Heart right ventricle (tissue), 16 donors: ENCODE data around the gene TP53TG5. TPM values are rescaled to one million over a fixed set of nuclear protein-coding genes. Genes with fewer than 3 reads are reported as not detected.

Experiments
- ATAC-seq, 8 donors: fragments of 200-7000 bp; cut with Tn5 transposase; one replicate each; pipeline ENCODE4 v1.9.1; 2020; ENCODE audit warnings: mild to moderate bottlenecking in 8 of 8, moderate library complexity in 8 of 8, moderate number of reproducible peaks in 1 of 8
- DNase-seq, 2 donors: peaks; one replicate each; pipeline ENCODE4 v3.0.0-alpha.2; 2020
- H3K27ac ChIP-seq, 10 donors: fragments of 200-600 bp; sonication (generic) in 2 of 10; one replicate each; pipeline versions ENCODE4 v1.5.0 to v1.8.0; 2020 to 2022; ENCODE audit warnings: mild to moderate bottlenecking in 3 of 10
- H3K27me3 ChIP-seq, 7 donors: fragments of 200-600 bp; one replicate each; pipeline ENCODE4 v1.8.0; 2021 to 2022; ENCODE audit warnings: mild to moderate bottlenecking in 2 of 7
- H3K36me3 ChIP-seq, 9 donors: fragments of 200-600 bp; sonication (generic) in 1 of 9; one replicate each; pipeline versions ENCODE4 v1.5.0 to v1.8.0; 2020 to 2022; ENCODE audit warnings: mild to moderate bottlenecking in 2 of 9
- H3K4me1 ChIP-seq, 9 donors: fragments of 200-600 bp; sonication (generic) in 1 of 9; one replicate each; pipeline versions ENCODE4 v1.5.0 to v1.8.0; 2020 to 2022; ENCODE audit warnings: mild to moderate bottlenecking in 4 of 9
- H3K4me3 ChIP-seq, 10 donors: fragments of 200-600 bp; sonication (generic) in 2 of 10; one replicate each; pipeline versions ENCODE4 v1.5.0 to v1.8.0; 2020 to 2022; ENCODE audit warnings: mild to moderate bottlenecking in 7 of 10, moderate library complexity in 2 of 10
- H3K9me3 ChIP-seq, 11 donors: fragments of 200-600 bp in 10 of 11; sonication (generic) in 2 of 11; one replicate each; pipeline versions ENCODE4 v1.5.0 to v1.8.0; 2013 to 2022; ENCODE audit warnings: mild to moderate bottlenecking in 2 of 11, control low read depth in 1 of 11, moderate library complexity in 1 of 11
- CTCF ChIP-seq, 9 donors: fragments of 200-600 bp; sonication (generic) in 2 of 9; IDR thresholded peaks; one replicate each; pipeline versions ENCODE4 v1.5.0 to v1.8.0; 2021 to 2022; ENCODE audit warnings: antibody characterized with exemption in 9 of 9, mild to moderate bottlenecking in 5 of 9, moderate library complexity in 1 of 9
- WGBS, 2 donors: extraction: QIAGEN DNeasy Blood & Tissue Kit; methylation state at CpG; one replicate each; pipeline ENCODE4 v1.1.7; 2013; ENCODE audit warnings: inconsistent platforms in 1 of 2; 5-methylcytosine and 5-hydroxymethylcytosine counted together
- intact Hi-C, 10 donors: fragments of 100-400 bp; cut with DNase I; formaldehyde crosslinking; loops; one replicate each; pipeline versions ENCODE4 v1.11.1 to v1.14.2; 2022
- polyA plus RNA-seq, 2 donors: library from polyadenylated mRNA; stranded (reverse); fragments of 200-250 nt; gene quantifications; one replicate each; pipeline ENCODE4 v1.2.3, GENCODE V29; 2013
- total RNA-seq, 10 donors: library from RNA; stranded (reverse); fragmentation: NEBNext Ultra II Directional in 3 of 10; extraction: Animal tissue kit (Norgen Biotek cat#: 25700) in 3 of 10; gene quantifications; one replicate each; pipeline versions ENCODE4 v1.2.1 to v1.2.4, GENCODE V29; 2021 to 2023
- donor health status: Arrhythmogenic right ventricular cardiomyopathy.
- donor health status: ischemic (EF 13 %, LVEDD 7.1; RV severe dilation, severe dysfunction).
- donor health status: healthy with polysubstance abuse.
- donor health status: DM: no; HTN: yes; CAD: no.
- donor health status: DM: no; HTN: no; CAD: no.
- donor health status: ischemic (EF 25% LVEDD 6.9; RV normal size, moderate dysfunction).
- donor health status: ischemic (EF 25% LVEDD 5.7; RV mildly dilated, moderate dysfunction).
- donor health status: healthy.
- donor health status: DM: yes; HTN: yes; CAD: no.
- donor health status: Ischemic cardiomyopathy.
- donor health status: ischemic (EF 35%, LVEDD 5.7; RV mildly dilated, moderate dysfunction).
- donor health status: nonischemic (EF 11% LVEDD 7.7; RV severe dilation, severe dysfunction).
- donor health status: DM: yes; HTN: yes; CAD: no.
- donor health status: PGD.
- donor health status: ischemic (EF 29% LVEDD 5.4; RV normal size, mild dysfunction).
- donor health status: nonischemic (EF 23%, LVEDD 6.1; RV moderate dilation, normal function).

Gene TP53TG5
- total and polyA plus RNA-seq, 12 donors = 0.43 to 2.4 (median 1.2) TPM

DNA sequence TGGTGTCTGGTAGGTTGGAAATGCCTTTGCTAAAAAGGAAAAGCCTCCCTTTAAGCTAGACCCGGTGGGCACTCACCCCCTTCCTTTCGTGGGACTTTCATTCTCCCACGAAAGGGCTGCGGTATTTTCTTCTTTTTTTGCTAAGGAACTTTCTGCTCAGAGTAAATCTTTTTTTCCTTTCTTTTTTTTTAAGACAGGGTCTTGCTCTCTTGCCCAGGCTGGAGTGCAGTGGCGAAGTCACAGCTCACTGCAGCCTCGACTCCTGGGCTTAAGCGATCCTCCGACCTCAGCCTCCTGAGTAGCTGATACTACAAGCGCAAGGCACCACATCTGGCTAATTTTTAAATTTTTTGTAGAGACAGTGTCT lies 4.0 kb downstream of the TP53TG5 start:
- Histone ChIP-seq H3K27ac (peak overlapping the region in 8 of 10 donors; percentile 59 to 85 (median 70)), H3K9me3 (no peaks in the 10 kb centered on the region), H3K27me3 (no peaks in the 10 kb centered on the region), H3K4me1 (peaks cover 0 to 21% (median 10%) of the 10 kb centered on the region in 9 donors), H3K36me3 (peaks cover 0 to 7% (median 0%) of the 10 kb centered on the region in 9 donors), H3K4me3 (peak overlapping the region in 9 of 10 donors; percentile 43 to 66 (median 64))
- no peak for ATAC-seq
- DNase-seq = no peak
- WGBS, 2 donors = 57 to 59% methylated on average over 9 of the region's 9 CpGs
- peak in 2 of 9 donors; percentile 1 to 21 for TF ChIP-seq CTCF (IDR thresholded peaks at IDR 0.05)
- intact Hi-C loops = loop anchor here (1.0 to 5.0 kb wide), 8 partner anchors 33 to 63 kb away; partner anchors contain the start of genes DBNDD2 (in 3 of the 10) and PIGT (in 1 of the 10)

- Histone ChIP-seq H3K9me3 (no peaks in the 10 kb centered on the region), H3K27me3 (no peaks in the 10 kb centered on the region), H3K27ac (peak overlapping the region in 9 of 10 donors; percentile 39 to 85 (median 70)), H3K4me1 (peaks cover 0 to 27% (median 10%) of the 10 kb centered on the region in 9 donors), H3K4me3 (peak overlapping the region; percentile 22 to 66 (median 62)), H3K36me3 (peaks cover 0 to 11% (median 0%) of the 10 kb centered on the region in 9 donors)
- TF ChIP-seq CTCF (IDR thresholded peaks at IDR 0.05) = peak; percentile 82 to 96 (median 93)
- DNase-seq (peak; percentile 91 to 92), ATAC-seq (peak; percentile 72 to 95 (median 92))
- 7 to 9% methylated on average over 38 of the region's 38 CpGs for WGBS, 2 donors
- intact Hi-C loops = loop anchor here (1.0 to 5.0 kb wide), 8 partner anchors 33 to 64 kb away; partner anchors contain the start of genes DBNDD2 (in 3 of the 10) and PIGT (in 1 of the 10)
These were observed 4.6 kb downstream of the TP53TG5 start for GRCh38 chr20:45373353-45374100.

- intact Hi-C loops = loop anchor here in 8 of 10 donors (2.0 to 5.0 kb wide), 6 partner anchors 35 to 65 kb away; partner anchors contain the start of genes DBNDD2 (in 3 of the 8) and PIGT (in 1 of the 8)
- 29 to 39% methylated on average over 30 of the region's 30 CpGs for WGBS, 2 donors
- peak; percentile 50 to 84 (median 78) for ATAC-seq
- no peak for TF ChIP-seq CTCF (IDR thresholded peaks at IDR 0.05)
- Histone ChIP-seq H3K9me3 (no peaks in the 10 kb centered on the region), H3K27me3 (no peaks in the 10 kb centered on the region), H3K4me1 (peaks cover 0 to 34% (median 11%) of the 10 kb centered on the region in 9 donors), H3K36me3 (peaks cover 0 to 19% (median 3%) of the 10 kb centered on the region in 9 donors), H3K27ac (peak overlapping the region in 9 of 10 donors; percentile 39 to 85 (median 70)), H3K4me3 (peak overlapping the region; percentile 22 to 66 (median 62))
- DNase-seq = peak in 1 of 2 donors; percentile 52
These were observed 5.3 kb downstream of the TP53TG5 start for GRCh38 chr20:45372646-45373352.

DNA sequence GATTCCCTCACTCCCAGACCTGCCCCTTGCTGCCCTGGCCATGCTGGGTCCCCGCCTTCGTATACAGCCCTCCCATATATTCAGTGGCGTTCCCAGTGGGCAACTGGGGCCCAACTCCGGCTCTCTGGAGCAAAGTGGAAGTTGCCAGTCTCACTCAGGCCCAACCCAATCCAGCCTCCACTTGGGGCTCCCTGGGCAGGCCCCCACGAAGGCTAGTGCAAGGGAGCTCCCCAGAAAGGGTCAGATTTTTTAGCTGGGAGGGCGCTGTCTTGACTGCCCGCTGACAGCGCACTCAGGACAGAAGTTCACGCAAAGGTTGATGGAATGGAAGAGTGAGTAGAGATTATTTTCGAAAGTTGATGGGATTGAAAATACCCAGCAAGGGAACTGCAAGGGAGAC lies 5.9 kb downstream of the TP53TG5 start:
- Histone ChIP-seq H3K4me3 (peak overlapping the region in 2 of 10 donors; percentile 65 to 66), H3K27ac (no peak overlapping the region)

More for the DNA sequence above, 5.9 kb downstream of the TP53TG5 start:
- peaks cover 0 to 24% (median 9%) of the 10 kb centered on the region in 9 donors for H3K36me3 ChIP-seq
- TF ChIP-seq CTCF (IDR thresholded peaks at IDR 0.05) = no peak
- H3K9me3 ChIP-seq = no peaks in the 10 kb centered on the region
- DNase-seq = no peak
- no peaks in the 10 kb centered on the region for H3K27me3 ChIP-seq
- H3K4me1 ChIP-seq = peaks cover 0 to 40% (median 11%) of the 10 kb centered on the region in 9 donors
- 83 to 90% methylated on average over 10 of the region's 10 CpGs for WGBS, 2 donors
- ATAC-seq = no peak
- intact Hi-C loops = loop anchor here in 8 of 10 donors (2.0 to 5.0 kb wide), 6 partner anchors 35 to 65 kb away; partner anchors contain the start of genes DBNDD2 (in 3 of the 8) and PIGT (in 1 of the 8)
